ENCODE data around the gene DDIT4.

The DDIT4 gene

GRCh38 chr10:72309290-72310240, 35.8 kb downstream of the DDIT4 start:
- H3K9me3 ChIP-seq (ENCODE audit: control insufficient read depth, low read length) = no peaks in the 10 kb centered on the region
- H3K27me3 ChIP-seq (ENCODE audit: control insufficient read depth, insufficient read depth, low read length, poor library complexity, severe bottlenecking) = no peaks in the 10 kb centered on the region
- H3K4me3 ChIP-seq (ENCODE audit: insufficient read depth, low read depth, low read length) = no peak overlapping the region
- no peaks in the 10 kb centered on the region for H3K36me3 ChIP-seq (ENCODE audit: control insufficient read depth, insufficient read depth, low read length)
- no peak overlapping the region for H3K27ac ChIP-seq (ENCODE audit: insufficient read depth, low read depth, low read length, poor library complexity, severe bottlenecking)
- WGBS, 2 experiments = 85 to 87% methylated on average over 21 of the region's 21 CpGs
- H3K4me1 ChIP-seq (ENCODE audit: control insufficient read depth, insufficient read depth, low read length) = no peaks in the 10 kb centered on the region

- whole genome bisulfite sequencing, 2 experiments = 69 to 70% methylated on average over 11 of the region's 11 CpGs
These were observed 36.5 kb downstream of the DDIT4 start for GRCh38 chr10:72310241-72310633.

DNA sequence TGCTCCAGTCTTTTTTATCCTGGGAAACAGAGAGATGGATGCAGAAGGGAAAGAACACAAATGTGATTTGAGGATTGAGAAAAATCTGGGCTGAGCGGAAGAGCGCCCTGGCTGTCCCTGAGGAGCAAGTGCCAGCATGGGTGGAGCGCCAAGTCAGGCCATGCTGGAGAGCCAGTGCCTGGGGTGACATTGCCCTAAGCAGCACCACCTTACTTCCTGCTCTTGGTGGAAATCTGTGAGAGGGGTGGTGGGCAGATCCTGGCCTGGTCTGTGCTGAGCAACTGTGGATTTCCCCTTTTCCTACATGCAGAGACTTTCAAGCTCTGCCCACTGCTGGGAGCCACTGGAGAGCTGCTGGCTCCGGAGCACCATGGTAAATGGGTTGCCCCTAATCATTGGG, 36.9 kb downstream of the DDIT4 start:
- Histone ChIP-seq H3K9me3 (ENCODE audit: control insufficient read depth, low read length) (no peaks in the 10 kb centered on the region), H3K4me3 (ENCODE audit: insufficient read depth, low read depth, low read length) (no peak overlapping the region), H3K4me1 (ENCODE audit: control insufficient read depth, insufficient read depth, low read length) (no peaks in the 10 kb centered on the region), H3K27me3 (ENCODE audit: control insufficient read depth, insufficient read depth, low read length, poor library complexity, severe bottlenecking) (no peaks in the 10 kb centered on the region), H3K36me3 (ENCODE audit: control insufficient read depth, insufficient read depth, low read length) (no peaks in the 10 kb centered on the region), H3K27ac (ENCODE audit: insufficient read depth, low read depth, low read length, poor library complexity, severe bottlenecking) (no peak overlapping the region)
- 93% methylated on average over 4 of the region's 4 CpGs for WGBS, 2 experiments

More at GRCh38 chr10:72310241-72310633, 36.5 kb downstream of the DDIT4 start:
- Histone ChIP-seq H3K4me1 (ENCODE audit: control insufficient read depth, insufficient read depth, low read length) (no peaks in the 10 kb centered on the region), H3K27ac (ENCODE audit: insufficient read depth, low read depth, low read length, poor library complexity, severe bottlenecking) (no peak overlapping the region), H3K4me3 (ENCODE audit: insufficient read depth, low read depth, low read length) (no peak overlapping the region), H3K36me3 (ENCODE audit: control insufficient read depth, insufficient read depth, low read length) (no peaks in the 10 kb centered on the region), H3K27me3 (ENCODE audit: control insufficient read depth, insufficient read depth, low read length, poor library complexity, severe bottlenecking) (no peaks in the 10 kb centered on the region), H3K9me3 (ENCODE audit: control insufficient read depth, low read length) (no peaks in the 10 kb centered on the region)

DNA sequence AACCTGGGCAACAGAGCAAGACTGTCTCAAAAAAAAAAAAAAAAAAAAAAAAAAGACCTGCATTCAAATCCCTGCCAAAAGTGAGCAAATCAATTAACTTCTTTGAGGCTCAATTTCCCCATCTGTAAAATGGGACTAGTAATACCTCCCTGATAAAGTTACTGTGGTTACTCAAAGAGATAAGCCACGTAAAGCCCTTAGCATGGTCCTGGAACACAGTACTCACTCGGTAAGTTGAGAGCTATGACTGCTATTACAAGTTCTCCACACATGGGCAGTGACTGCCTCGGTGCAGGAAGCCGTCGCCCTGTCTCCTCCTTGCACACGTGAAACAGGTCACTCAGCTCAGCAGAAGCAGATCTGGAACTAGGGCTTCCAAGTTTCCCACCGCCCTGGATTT, 37.9 kb downstream of the DDIT4 start:
- Histone ChIP-seq H3K27ac (ENCODE audit: insufficient read depth, low read depth, low read length, poor library complexity, severe bottlenecking) (no peak overlapping the region), H3K4me3 (ENCODE audit: insufficient read depth, low read depth, low read length) (no peak overlapping the region), H3K27me3 (ENCODE audit: control insufficient read depth, insufficient read depth, low read length, poor library complexity, severe bottlenecking) (no peaks in the 10 kb centered on the region), H3K9me3 (ENCODE audit: control insufficient read depth, low read length) (no peaks in the 10 kb centered on the region), H3K4me1 (ENCODE audit: control insufficient read depth, insufficient read depth, low read length) (no peaks in the 10 kb centered on the region), H3K36me3 (ENCODE audit: control insufficient read depth, insufficient read depth, low read length) (no peaks in the 10 kb centered on the region)
- WGBS, 2 experiments = 94 to 96% methylated on average over 7 of the region's 7 CpGs

- H3K27ac ChIP-seq (ENCODE audit: insufficient read depth, low read depth, low read length, poor library complexity, severe bottlenecking) = no peak overlapping the region
- H3K36me3 ChIP-seq (ENCODE audit: control insufficient read depth, insufficient read depth, low read length) = no peaks in the 10 kb centered on the region
- no peaks in the 10 kb centered on the region for H3K4me1 ChIP-seq (ENCODE audit: control insufficient read depth, insufficient read depth, low read length)
- H3K4me3 ChIP-seq (ENCODE audit: insufficient read depth, low read depth, low read length) = no peak overlapping the region
- no peaks in the 10 kb centered on the region for H3K9me3 ChIP-seq (ENCODE audit: control insufficient read depth, low read length)
- no peaks in the 10 kb centered on the region for H3K27me3 ChIP-seq (ENCODE audit: control insufficient read depth, insufficient read depth, low read length, poor library complexity, severe bottlenecking)
- WGBS, 2 experiments = 89 to 96% methylated on average over 8 of the region's 8 CpGs
These were observed 39.2 kb downstream of the DDIT4 start for GRCh38 chr10:72312865-72313391.

GRCh38 chr10:72314263-72314662, 40.5 kb downstream of the DDIT4 start:
- H3K27ac ChIP-seq (ENCODE audit: insufficient read depth, low read depth, low read length, poor library complexity, severe bottlenecking) = no peak overlapping the region
- H3K4me3 ChIP-seq (ENCODE audit: insufficient read depth, low read depth, low read length) = no peak overlapping the region
- no peaks in the 10 kb centered on the region for H3K9me3 ChIP-seq (ENCODE audit: control insufficient read depth, low read length)
- peaks cover 13% of the 10 kb centered on the region for H3K27me3 ChIP-seq (ENCODE audit: control insufficient read depth, insufficient read depth, low read length, poor library complexity, severe bottlenecking)
- 94 to 97% methylated on average over 7 of the region's 7 CpGs for WGBS, 2 experiments
- H3K36me3 ChIP-seq (ENCODE audit: control insufficient read depth, insufficient read depth, low read length) = no peaks in the 10 kb centered on the region
- peaks cover 4% of the 10 kb centered on the region for H3K4me1 ChIP-seq (ENCODE audit: control insufficient read depth, insufficient read depth, low read length)

- H3K4me1 ChIP-seq (ENCODE audit: control insufficient read depth, insufficient read depth, low read length) = peaks cover 11% of the 10 kb centered on the region
- H3K4me3 ChIP-seq (ENCODE audit: insufficient read depth, low read depth, low read length) = no peak overlapping the region
- peaks cover 15% of the 10 kb centered on the region for H3K27me3 ChIP-seq (ENCODE audit: control insufficient read depth, insufficient read depth, low read length, poor library complexity, severe bottlenecking)
- no peaks in the 10 kb centered on the region for H3K9me3 ChIP-seq (ENCODE audit: control insufficient read depth, low read length)
- H3K27ac ChIP-seq (ENCODE audit: insufficient read depth, low read depth, low read length, poor library complexity, severe bottlenecking) = no peak overlapping the region
- no peaks in the 10 kb centered on the region for H3K36me3 ChIP-seq (ENCODE audit: control insufficient read depth, insufficient read depth, low read length)
- 59% methylated on average over 7 of the region's 7 CpGs for WGBS, 2 experiments
These were observed 41.3 kb downstream of the DDIT4 start for GRCh38 chr10:72315054-72315453.

DNA sequence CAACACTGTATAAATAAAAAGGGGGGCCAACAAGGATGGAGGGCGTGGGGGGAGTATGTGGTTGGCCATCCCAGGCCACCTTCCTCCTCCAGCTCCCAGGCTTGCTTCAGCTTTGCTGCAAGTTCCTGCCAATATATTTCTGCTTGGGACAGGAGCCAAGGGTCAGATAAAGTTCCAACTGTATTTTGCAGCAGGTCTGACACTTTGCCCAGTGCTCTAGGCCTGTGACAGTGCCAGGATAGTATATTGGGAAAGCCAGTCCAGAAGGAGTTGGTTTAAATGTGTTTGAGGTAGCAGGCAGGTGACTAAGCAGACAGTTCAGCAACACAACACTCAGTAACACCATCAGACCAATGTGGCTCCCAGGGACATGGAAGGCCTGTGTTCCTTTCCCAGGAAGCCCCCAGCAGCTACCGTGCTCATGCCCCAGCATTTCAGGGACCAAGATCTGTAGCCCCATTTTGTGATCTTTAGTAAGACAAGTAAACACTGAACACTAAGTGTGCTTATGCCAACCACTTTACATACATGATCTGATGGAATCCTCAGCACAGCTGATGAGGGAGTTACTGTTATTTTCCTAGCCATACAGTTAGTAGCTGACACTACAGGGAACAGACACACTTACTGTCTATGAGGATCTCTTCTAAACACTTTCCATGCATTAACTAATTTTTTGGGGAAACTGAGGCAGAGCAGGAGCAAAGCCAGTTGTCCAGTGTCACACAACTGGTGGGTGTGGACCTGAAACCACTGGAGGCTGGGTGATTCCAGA, 42.1 kb downstream of the DDIT4 start:
- H3K4me3 ChIP-seq (ENCODE audit: insufficient read depth, low read depth, low read length) = no peak overlapping the region
- H3K27ac ChIP-seq (ENCODE audit: insufficient read depth, low read depth, low read length, poor library complexity, severe bottlenecking) = no peak overlapping the region
- WGBS, 2 experiments = 80 to 89% methylated on average over 2 of the region's 2 CpGs

GRCh38 chr10:72316386-72316700, 42.6 kb downstream of the DDIT4 start:
- Histone ChIP-seq H3K36me3 (ENCODE audit: control insufficient read depth, insufficient read depth, low read length) (no peaks in the 10 kb centered on the region), H3K4me1 (ENCODE audit: control insufficient read depth, insufficient read depth, low read length) (peaks cover 24% of the 10 kb centered on the region), H3K4me3 (ENCODE audit: insufficient read depth, low read depth, low read length) (no peak overlapping the region), H3K27me3 (ENCODE audit: control insufficient read depth, insufficient read depth, low read length, poor library complexity, severe bottlenecking) (peaks cover 15% of the 10 kb centered on the region), H3K9me3 (ENCODE audit: control insufficient read depth, low read length) (no peaks in the 10 kb centered on the region), H3K27ac (ENCODE audit: insufficient read depth, low read depth, low read length, poor library complexity, severe bottlenecking) (no peak overlapping the region)
- 87 to 96% methylated on average over 3 of the region's 3 CpGs for WGBS, 2 experiments

More for the DNA sequence above, 42.1 kb downstream of the DDIT4 start:
- peaks cover 18% of the 10 kb centered on the region for H3K4me1 ChIP-seq (ENCODE audit: control insufficient read depth, insufficient read depth, low read length)
- H3K9me3 ChIP-seq (ENCODE audit: control insufficient read depth, low read length) = no peaks in the 10 kb centered on the region
- H3K27me3 ChIP-seq (ENCODE audit: control insufficient read depth, insufficient read depth, low read length, poor library complexity, severe bottlenecking) = peaks cover 15% of the 10 kb centered on the region
- H3K36me3 ChIP-seq (ENCODE audit: control insufficient read depth, insufficient read depth, low read length) = no peaks in the 10 kb centered on the region

All from ectodermal cell (in vitro differentiated cells).